GM15510 (cell line): Measurements from ENCODE around the gene KPTN.

Experiments used
- POLR2A ChIP-seq: IDR thresholded peaks from 3 replicates; pipeline ENCODE4 v1.6.1; 2011; ENCODE audit warnings: borderline replicate concordance; ENCODE audit not compliant: insufficient read length; ENCODE audit errors: extremely low read depth

KPTN gene

GRCh38 chr19:47465957-47466356 lies 18.1 kb downstream of the KPTN start:
- no peak for TF ChIP-seq POLR2A

- TF ChIP-seq POLR2A, result no peak
Observed at GRCh38 chr19:47464675-47465419, 19.2 kb downstream of the KPTN start.

GRCh38 chr19:47461876-47462275 lies 22.1 kb downstream of the KPTN start:
- TF ChIP-seq POLR2A, result no peak

GRCh38 chr19:47459477-47459876 lies 24.5 kb downstream of the KPTN start:
- no peak for TF ChIP-seq POLR2A

GRCh38 chr19:47458672-47459071 lies 25.3 kb downstream of the KPTN start:
- TF ChIP-seq POLR2A, result no peak

DNA sequence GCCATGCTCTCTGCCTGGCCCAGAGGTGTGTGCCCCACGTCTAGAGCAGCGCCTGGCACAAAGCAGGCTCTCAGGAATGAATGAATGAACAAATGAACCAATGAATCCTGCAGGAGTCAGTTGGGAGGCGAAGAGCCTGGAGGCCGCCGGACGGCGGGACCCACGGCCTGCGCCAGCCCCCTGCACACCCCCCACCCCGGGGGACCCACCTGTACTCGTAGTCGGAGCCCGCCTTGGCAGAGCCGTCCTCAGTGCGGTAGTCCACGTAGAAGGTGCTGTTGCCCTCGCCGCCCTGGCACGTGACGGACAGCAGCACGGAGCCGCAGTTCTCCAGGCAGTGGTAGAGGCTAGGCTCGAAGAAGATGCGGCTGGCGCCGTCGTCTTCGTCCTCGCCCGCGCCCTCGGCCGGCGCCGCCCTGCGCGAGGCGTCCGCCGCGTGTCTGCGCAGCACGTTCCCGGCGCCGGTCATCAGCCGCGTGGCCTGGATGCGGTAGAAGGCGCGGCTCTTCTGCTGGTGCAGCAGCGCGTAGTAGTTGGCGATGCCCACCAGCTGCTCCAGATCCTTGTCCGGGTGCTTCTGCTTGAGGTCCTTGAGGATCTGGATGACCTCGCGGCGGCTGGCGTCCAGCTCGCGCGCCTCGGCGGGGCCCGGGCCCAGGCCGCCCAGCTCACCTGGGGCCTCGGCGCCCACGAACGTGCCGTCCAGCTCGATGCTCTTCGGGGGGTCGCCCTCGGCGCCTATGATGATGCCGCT lies 27.1 kb downstream of the KPTN start:
- TF ChIP-seq POLR2A, result no peak

DNA sequence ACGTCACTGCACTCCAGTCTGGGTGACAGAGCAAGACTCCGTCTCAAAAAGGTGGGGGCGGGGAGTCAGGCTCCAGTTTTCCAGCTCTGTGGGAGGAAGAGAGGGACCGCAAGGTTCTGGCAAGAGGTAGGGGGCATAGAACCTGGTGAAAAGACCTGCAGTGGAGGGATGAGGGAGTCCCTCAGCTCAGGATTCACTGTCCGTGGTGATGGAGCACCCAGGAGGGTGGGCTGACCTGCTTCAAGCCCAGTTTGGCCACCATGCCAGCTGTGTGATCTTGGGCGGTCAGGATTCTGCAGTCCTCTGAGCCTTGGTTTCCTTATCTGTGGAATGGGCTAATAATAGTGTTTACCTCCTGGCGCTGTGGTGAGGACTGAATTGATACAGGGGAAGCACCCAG lies 33.5 kb downstream of the KPTN start:
- no peak for TF ChIP-seq POLR2A

DNA sequence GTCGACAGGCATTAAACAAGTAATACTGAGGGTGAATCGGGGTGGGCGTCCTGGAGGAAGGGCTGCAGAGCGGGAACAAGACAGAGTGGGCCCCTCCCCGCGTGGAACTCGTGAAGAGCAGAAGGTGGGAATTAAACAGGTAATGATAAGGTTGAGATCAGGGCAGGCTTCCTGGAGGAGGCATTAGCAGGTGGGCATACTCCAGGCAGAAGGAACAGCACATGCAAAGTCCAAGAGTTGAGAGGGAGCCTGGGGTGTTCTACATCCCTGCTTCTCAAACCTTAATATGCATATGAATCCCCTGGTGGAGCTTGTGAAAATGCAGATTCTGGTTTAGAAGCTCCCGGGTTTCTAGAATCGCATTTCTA lies 35.7 kb downstream of the KPTN start:
- no peak for TF ChIP-seq POLR2A

DNA sequence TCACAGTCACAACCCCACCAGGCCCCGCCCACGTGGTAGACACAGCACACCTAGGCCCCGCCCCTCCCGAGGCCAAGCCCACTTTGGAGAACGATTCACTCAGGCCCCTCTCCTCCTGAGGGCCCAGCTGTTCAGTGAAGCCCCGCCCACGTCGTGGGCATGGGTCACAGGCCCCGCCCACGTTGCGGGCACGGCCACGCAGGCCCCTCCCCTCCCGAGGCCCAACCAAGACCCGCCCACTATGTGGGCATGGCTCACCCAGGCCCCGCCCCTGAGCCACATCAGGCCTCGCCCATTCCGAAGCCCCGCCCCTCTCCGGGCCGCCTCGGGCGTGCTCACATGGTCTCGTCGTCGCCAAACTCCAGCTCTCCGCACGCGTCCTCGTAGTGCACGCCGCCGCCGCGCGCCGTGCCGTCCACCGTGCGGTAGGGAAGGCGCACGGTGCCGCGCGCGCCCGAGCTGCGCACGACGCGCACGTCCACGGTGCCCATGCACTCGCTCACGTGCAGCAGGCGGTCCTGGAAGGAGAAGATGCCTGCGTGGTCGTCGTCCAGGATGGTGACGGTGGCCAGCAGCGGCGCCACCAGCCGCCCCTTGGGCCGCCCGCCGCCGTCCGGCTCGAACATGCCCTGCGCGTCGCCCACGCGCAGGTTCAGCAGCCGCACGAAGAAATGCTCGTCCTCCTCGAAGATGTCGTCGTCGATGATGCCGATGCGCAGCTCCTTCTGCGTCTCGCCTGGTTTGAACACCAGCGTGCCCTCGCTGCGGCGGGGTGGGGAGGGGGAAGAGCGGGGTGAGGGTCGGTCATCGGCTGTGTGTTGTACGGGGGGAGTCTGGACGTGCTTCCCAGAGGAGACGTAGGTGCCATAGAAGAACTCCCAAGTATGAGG lies 36.3 kb downstream of the KPTN start:
- TF ChIP-seq POLR2A, result no peak

- no peak for TF ChIP-seq POLR2A
Observed at GRCh38 chr19:47446534-47447469, 37.2 kb downstream of the KPTN start.

GRCh38 chr19:47445937-47446402 lies 38.0 kb downstream of the KPTN start:
- no peak for TF ChIP-seq POLR2A

DNA sequence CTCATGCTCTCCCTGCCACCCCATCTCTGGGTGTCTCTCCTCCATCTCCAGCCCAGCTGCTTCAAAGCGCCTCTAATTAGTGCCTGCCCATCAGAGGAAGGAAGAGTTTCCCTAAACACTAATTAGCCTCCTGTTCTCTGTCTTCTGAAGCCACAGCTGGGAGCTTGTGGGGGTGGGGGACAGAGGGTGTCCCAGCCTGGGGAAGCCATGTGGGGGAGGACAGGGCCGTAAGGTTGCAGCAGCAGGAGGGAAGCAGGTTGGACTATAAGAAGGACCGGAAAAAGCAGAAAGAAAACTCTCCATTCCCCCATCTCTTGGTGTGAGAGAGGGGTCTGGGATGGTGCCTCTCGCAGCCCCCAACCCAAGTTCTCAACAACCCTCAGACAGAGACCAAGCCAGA lies 38.5 kb downstream of the KPTN start:
- no peak for TF ChIP-seq POLR2A

GRCh38 chr19:47444388-47444821 lies 39.6 kb downstream of the KPTN start:
- TF ChIP-seq POLR2A, result no peak

DNA sequence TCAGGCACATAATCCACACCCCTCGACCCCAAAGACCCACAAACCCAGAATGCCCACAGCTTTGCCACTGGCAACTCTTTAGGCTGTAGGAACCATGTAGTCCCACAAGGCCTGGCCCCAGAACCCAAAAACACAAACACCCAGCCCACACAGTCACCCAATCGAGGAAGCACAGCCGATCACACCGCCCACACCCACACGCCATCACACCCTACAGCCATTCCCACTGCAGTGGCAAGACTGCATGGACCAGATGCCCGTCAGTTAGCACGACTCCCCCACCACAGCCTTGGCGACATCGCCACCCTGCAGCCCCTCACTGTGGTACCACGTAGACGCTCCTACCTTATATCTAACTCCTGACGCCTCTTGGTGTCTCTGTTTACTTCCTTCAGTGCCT lies 40.7 kb downstream of the KPTN start:
- no peak for TF ChIP-seq POLR2A

- TF ChIP-seq POLR2A, result no peak
Observed at GRCh38 chr19:47438793-47439220, 45.2 kb downstream of the KPTN start.

DNA sequence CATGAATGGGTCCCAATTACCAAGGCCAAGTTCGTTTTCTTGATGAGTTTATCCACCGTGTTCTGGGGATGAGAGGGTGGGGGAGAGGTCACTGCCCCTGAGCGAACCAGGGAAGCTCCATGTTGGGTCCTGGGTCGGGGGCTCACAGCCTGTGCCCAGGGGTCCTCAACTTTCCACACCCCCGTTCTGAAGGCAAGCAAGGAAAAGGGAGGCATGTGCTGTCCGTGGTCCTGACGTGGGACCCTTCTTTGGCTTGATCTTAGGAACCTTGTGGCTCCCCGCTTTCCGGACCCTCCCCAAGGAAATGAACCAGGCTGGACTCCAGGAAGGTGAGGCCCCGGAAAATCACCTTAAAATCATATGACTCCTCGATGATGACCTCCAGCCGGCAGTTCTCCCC lies 46.5 kb downstream of the KPTN start:
- no peak for TF ChIP-seq POLR2A
